Hepatocyte (in vitro differentiated cells): ENCODE results near the gene PTAR1. TPM values are rescaled to one million over a fixed set of nuclear protein-coding genes. Genes with fewer than 3 reads are reported as not detected.

ENCODE experiments used
- DNase-seq: peaks from one replicate; pipeline ENCODE4 v3.0.0-alpha.2; 2016; ENCODE audit warnings: low spot score
- H2AFZ ChIP-seq: fragments of 200-600 bp; sonication (generic); 2 replicates; pipeline ENCODE4 v1.6.0; 2016; ENCODE audit warnings: antibody characterized with exemption, mild to moderate bottlenecking
- H3K27ac ChIP-seq: fragments of 200-600 bp; sonication (generic); 2 replicates; pipeline ENCODE4 v1.5.1; 2016; ENCODE audit warnings: mild to moderate bottlenecking
- H3K27me3 ChIP-seq: fragments of 200-600 bp; sonication (generic); 2 replicates; pipeline ENCODE4 v1.6.1; 2016
- H3K36me3 ChIP-seq: fragments of 200-600 bp; sonication (generic); replicated peaks from 2 replicates; pipeline ENCODE4 v1.5.1; 2016; ENCODE audit warnings: low read depth; ENCODE audit not compliant: insufficient read depth
- H3K4me1 ChIP-seq: fragments of 200-600 bp; sonication (generic); 2 replicates; pipeline ENCODE4 v1.5.1; 2016; ENCODE audit warnings: mild to moderate bottlenecking, moderate library complexity; ENCODE audit not compliant: insufficient read depth
- H3K4me2 ChIP-seq: fragments of 200-600 bp; sonication (generic); 2 replicates; pipeline ENCODE4 v1.6.0; 2016
- H3K4me3 ChIP-seq: fragments of 200-600 bp; sonication (generic); 2 replicates; pipeline ENCODE4 v1.5.1; 2016; ENCODE audit warnings: mild to moderate bottlenecking
- H3K79me2 ChIP-seq: fragments of 200-600 bp; sonication (generic); 2 replicates; pipeline ENCODE4 v1.6.0; 2017; ENCODE audit warnings: mild to moderate bottlenecking
- H3K9me2 ChIP-seq: fragments of 200-600 bp; sonication (generic); replicated peaks from 2 replicates; pipeline ENCODE4 v1.6.0; 2017; ENCODE audit warnings: mild to moderate bottlenecking; ENCODE audit not compliant: insufficient read depth
- H3K9me3 ChIP-seq: fragments of 200-600 bp; sonication (generic); 2 replicates; pipeline ENCODE4 v1.5.1; 2016; ENCODE audit warnings: low read depth, mild to moderate bottlenecking
- H4K20me1 ChIP-seq: fragments of 200-600 bp; sonication (generic); 2 replicates; pipeline ENCODE4 v1.6.0; 2016; ENCODE audit warnings: mild to moderate bottlenecking; ENCODE audit not compliant: insufficient read depth, poor library complexity, severe bottlenecking
- EZH2 ChIP-seq: fragments of 200-600 bp; sonication (generic); IDR thresholded peaks from 2 replicates; pipeline ENCODE4 v1.6.1; 2016; ENCODE audit warnings: antibody characterized with exemption, mild to moderate bottlenecking, borderline replicate concordance
- EZH2phosphoT487 ChIP-seq: fragments of 200-600 bp; sonication (generic); IDR thresholded peaks from one replicate; pipeline ENCODE4 v1.6.1; 2018; ENCODE audit warnings: antibody characterized with exemption, mild to moderate bottlenecking, low read depth, moderate library complexity; ENCODE audit not compliant: unreplicated experiment, severe bottlenecking
- WGBS: methylation state at CpG from one replicate; pipeline ENCODE4 v1.1.6; 2016; ENCODE audit warnings: low lambda C conversion rate; ENCODE audit errors: missing lambda C conversion rate; 5-methylcytosine and 5-hydroxymethylcytosine counted together
- polyA plus RNA-seq: library from polyadenylated mRNA; unstranded; fragments of >200 nt; fragmentation: Nextera tagmentation; extraction: Ambion mirVana; gene quantifications from 2 replicates; pipeline ENCODE4 v1.2.1, GENCODE V29; 2016
- total RNA-seq: library from RNA; depleted of rRNA; stranded (reverse); fragments of >200 nt; gene quantifications from 2 replicates; pipeline ENCODE4 v1.2.3, GENCODE V29; 2014
- TF ChIP-seq, protein P1 (sequence below): fragments of 200-600 bp; sonication (generic); IDR thresholded peaks from 2 replicates; pipeline ENCODE4 v1.5.1; 2016; ENCODE audit warnings: antibody characterized with exemption, mild to moderate bottlenecking; ENCODE audit not compliant: poor library complexity

Gene PTAR1
- total and polyA plus RNA-seq, 2 experiments from 2014 or later, result 10.8 to 75.1 TPM

DNA sequence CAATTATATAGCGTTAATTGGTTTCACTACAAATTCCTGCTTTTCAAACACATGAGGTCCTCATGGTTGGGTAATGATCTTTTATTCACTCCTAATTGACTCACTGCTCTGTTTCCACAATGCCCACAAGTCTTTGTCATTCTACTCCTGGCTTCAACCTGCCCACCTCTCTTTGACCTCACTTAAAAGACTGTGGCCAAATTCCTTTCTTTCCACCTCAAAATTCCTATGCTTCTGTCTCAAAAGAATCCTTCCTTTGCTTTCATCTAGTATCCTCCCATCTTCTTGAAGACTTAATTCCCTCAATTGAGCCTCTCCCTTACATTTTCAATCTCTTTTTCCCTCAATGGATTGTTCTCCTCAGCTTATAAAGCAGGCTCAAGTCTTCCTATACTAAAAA lies 92.5 kb downstream of the PTAR1 start:
- Histone ChIP-seq H3K9me2 (no peaks in the 10 kb centered on the region), H3K4me2 (no peak overlapping the region), H2AFZ (no peak overlapping the region), H3K27ac (no peak overlapping the region), H3K4me3 (no peak overlapping the region), H3K27me3 (peaks cover 10% of the 10 kb centered on the region), H3K9me3 (no peaks in the 10 kb centered on the region), H4K20me1 (no peaks in the 10 kb centered on the region), H3K79me2 (no peaks in the 10 kb centered on the region), H3K36me3 (no peaks in the 10 kb centered on the region), H3K4me1 (no peaks in the 10 kb centered on the region)
- 97% methylated on average over 1 of the region's 1 CpG for WGBS
- DNase-seq, result no peak
- TF ChIP-seq EZH2, result no peak
- TF ChIP-seq, protein P1, sequence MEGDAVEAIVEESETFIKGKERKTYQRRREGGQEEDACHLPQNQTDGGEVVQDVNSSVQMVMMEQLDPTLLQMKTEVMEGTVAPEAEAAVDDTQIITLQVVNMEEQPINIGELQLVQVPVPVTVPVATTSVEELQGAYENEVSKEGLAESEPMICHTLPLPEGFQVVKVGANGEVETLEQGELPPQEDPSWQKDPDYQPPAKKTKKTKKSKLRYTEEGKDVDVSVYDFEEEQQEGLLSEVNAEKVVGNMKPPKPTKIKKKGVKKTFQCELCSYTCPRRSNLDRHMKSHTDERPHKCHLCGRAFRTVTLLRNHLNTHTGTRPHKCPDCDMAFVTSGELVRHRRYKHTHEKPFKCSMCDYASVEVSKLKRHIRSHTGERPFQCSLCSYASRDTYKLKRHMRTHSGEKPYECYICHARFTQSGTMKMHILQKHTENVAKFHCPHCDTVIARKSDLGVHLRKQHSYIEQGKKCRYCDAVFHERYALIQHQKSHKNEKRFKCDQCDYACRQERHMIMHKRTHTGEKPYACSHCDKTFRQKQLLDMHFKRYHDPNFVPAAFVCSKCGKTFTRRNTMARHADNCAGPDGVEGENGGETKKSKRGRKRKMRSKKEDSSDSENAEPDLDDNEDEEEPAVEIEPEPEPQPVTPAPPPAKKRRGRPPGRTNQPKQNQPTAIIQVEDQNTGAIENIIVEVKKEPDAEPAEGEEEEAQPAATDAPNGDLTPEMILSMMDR, result no peak
- TF ChIP-seq EZH2phosphoT487, result no peak

DNA sequence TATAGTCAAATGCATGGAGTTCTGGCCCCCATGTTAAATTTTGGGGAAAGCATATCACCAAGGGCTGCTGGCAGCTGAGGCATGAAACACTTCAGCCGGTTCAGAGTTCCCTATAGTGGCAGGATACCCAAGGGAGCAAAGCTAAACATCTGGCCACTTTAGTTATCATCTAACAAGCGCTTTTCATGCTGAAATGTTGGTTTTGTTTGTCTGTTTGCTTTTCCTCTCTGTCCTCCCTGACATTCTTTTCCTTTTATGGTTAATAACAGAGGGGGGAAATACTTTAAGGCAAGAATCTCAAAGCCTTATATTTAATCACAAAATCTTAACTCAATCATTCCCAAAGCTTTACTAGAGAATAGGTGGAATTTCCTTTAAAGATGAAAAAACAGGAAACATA lies 99.5 kb downstream of the PTAR1 start:
- Histone ChIP-seq H4K20me1 (no peaks in the 10 kb centered on the region), H3K4me2 (no peak overlapping the region), H3K27me3 (no peaks in the 10 kb centered on the region), H3K9me3 (no peaks in the 10 kb centered on the region), H3K4me3 (no peak overlapping the region), H3K36me3 (no peaks in the 10 kb centered on the region), H3K9me2 (no peaks in the 10 kb centered on the region), H3K4me1 (no peaks in the 10 kb centered on the region), H3K79me2 (no peaks in the 10 kb centered on the region), H3K27ac (no peak overlapping the region), H2AFZ (no peak overlapping the region)
- 53% methylated on average over 2 of the region's 2 CpGs for WGBS
- DNase-seq, result no peak
- no peak for TF ChIP-seq EZH2
- TF ChIP-seq EZH2phosphoT487, result no peak
- TF ChIP-seq, protein P1, result no peak

Other genes starting within 250 kb of the PTAR1 start
- gene APBA1, start 87.6 kb downstream of the PTAR1 start, total RNA-seq, result 6.4 and 12.0 TPM in 2 replicates
- 1.2 and 1.5 TPM in 2 replicates for gene APBA1, start 87.6 kb downstream of the PTAR1 start, polyA plus RNA-seq
- 3.1 TPM in 1 of 2 replicates, not detected in the other for gene CFAP95, start 60.8 kb upstream of the PTAR1 start, total RNA-seq
- 0.30 and 0.62 TPM in 2 replicates for gene CFAP95, start 60.8 kb upstream of the PTAR1 start, polyA plus RNA-seq